IPS DF 19.7 (cell line): ENCODE results near the gene ACTL8.

Experiments
- DNase-seq: peaks from one replicate; pipeline ENCODE4 v3.0.0-alpha.2; 2013; ENCODE audit warnings: low read depth, low spot score

Gene ACTL8

DNA sequence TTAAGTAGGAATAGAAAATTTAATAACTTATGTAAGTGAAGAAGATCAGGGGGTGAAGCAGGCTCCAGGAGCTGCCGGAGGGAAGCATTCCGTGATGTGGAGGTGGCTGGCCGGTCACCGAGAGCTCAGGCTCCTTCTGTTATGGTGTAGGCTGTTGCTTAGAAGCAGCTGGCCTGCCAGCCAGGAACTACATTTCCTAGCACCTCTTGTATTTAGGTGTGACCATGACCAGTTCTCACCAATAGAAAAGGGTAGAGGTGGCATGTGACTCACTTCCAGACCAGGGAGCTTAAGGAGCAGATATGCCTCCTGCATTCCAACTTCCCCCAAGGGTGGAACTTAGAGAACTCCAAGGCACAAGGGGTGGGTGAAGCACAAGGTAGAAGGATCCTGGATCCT, 120.7 kb downstream of the ACTL8 start:
- DNase-seq: no peak
